NB4 (cell line): ENCODE measurements around the gene HUWE1.

Experiments
- MAX ChIP-seq: IDR thresholded peaks from 2 replicates; pipeline ENCODE4 v1.6.1; 2011; ENCODE audit warnings: low read depth, low read length
- POLR2A ChIP-seq: IDR thresholded peaks from 2 replicates; pipeline ENCODE4 v1.6.1; 2011; ENCODE audit warnings: mild to moderate bottlenecking; ENCODE audit not compliant: insufficient read length; ENCODE audit errors: extremely low read depth

- no peak for TF ChIP-seq POLR2A
- no peak for TF ChIP-seq MAX
Observed at GRCh38 chrX:53654376-53654775, 32.1 kb downstream of the HUWE1 start.
